ENCODE data around the gene ATG7.
A peak's percentile ranks its signal among the peaks of the same experiment; 100 is the strongest.

The ATG7 gene

DNA sequence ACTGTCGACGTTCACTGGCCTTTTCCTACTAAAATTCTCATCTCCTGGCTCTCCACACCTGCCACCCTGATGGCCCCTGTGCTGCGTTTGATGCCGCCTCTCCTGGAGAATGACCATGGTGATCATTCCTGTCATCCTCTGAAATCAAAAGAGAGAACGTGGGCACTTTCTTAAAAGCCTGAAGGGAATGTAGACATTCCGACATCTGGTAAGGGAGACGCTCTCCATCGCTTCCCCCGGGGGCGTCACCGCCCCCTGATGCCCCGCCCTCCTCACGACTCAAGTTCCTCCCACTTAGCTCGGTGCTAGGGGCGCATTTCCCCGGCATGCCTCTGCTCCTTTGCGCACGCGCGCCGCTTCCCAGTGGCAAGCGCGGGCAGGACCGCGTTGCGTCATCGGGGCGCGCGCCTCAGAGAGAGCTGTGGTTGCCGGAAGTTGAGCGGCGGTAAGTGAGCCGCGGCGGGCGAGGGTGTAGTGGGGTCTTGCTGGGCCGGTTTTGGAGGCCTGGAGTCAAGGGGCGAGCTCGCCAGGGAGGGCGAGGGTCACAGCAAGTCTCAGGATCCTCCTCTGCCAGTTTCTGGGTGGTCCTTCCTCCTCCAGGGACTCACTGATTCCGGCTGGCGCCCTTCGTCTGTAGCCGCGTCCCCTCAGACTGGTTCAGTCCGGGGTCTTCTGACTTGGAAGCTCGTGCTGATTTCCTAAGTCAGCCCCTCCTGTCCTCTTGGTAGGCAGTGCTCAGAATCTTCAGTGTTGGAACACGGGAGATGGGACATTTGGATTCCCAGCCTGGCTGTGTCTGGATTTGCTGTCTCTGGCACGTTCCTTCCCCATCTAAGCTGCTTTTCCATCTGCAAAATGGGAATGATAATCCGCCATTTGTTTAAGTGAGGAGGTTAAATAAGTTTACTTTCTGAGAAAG, at the start of gene ATG7:
Gene ATG7 (plus strand): TSS at position 412 of the 919 bp plus-strand sequence. CDS start 26,299 bp downstream, outside the sequence.
- DNase-seq, result peak; percentile 95

- DNase-seq, result no peak
These were observed 48.2 kb upstream of the ATG7 start for GRCh38 chr3:11224010-11224409.

- no peak for DNase-seq
These were observed 47.3 kb upstream of the ATG7 start for GRCh38 chr3:11224870-11225229.

DNA sequence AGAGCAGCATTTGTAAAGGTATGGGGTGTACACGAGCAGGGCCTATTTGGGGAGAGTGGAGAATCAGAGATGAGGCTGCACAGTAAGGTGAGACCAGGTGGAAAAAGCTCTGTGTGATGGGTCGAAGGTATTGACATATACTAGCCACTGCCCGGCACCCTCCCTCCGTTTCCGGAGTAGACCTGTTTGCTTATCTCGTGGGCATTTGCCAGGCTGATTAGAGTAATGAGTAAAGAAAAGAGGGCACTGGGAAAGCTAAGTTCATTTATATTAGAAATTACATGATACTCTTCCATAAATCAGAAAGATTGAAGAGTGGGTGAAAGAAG, 46.2 kb upstream of the ATG7 start:
- DNase-seq, result no peak

- no peak for DNase-seq
These were observed 44.2 kb upstream of the ATG7 start for GRCh38 chr3:11228041-11228440.

DNA sequence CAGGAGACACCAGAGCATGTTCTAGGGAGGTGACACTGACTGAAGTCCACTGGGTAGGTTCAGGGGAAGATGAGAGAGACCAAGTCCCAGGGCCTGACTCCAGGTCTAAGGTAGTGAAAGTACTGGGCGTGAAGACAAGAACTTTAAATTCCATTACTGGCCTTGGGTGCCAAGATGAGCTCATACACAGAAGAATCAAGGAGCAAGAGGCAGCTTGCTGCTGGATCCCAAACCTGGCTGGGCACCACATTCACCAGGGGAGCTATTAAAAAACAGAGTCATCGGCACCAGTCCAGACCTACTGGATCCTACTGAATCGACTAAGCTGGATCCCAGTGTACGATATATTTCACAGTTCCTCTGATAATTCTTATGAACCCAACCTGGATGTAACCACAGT, 42.1 kb upstream of the ATG7 start:
- DNase-seq, result no peak

DNA sequence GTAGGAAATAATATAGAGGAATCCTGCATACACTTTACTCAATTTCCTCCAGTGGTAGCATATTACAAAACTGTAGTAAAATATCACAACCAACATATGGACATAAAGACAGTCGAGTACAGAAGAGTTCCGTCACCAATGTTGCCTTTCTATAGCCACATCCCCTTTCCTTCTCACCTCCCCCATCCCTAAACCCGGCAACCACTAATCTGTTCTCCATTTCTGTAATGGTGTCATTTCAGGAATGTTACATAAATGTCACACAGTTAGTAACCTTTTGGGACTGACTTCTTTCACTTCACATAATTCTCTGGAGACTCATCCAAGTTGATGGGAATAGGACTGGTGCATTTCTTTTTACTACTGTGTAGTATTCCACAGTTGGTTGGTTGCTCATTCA, 41.4 kb upstream of the ATG7 start:
- DNase-seq, result no peak

- no peak for DNase-seq
These were observed 36.8 kb upstream of the ATG7 start for GRCh38 chr3:11235385-11235784.

GRCh38 chr3:11236588-11237461, 35.4 kb upstream of the ATG7 start:
- peak; percentile 23 for DNase-seq

GRCh38 chr3:11238060-11238459, 34.1 kb upstream of the ATG7 start:
- DNase-seq, result peak; percentile 53

- DNase-seq, result peak; percentile 79
These were observed 33.3 kb upstream of the ATG7 start for GRCh38 chr3:11238880-11239279.

- no peak for DNase-seq
These were observed 32.4 kb upstream of the ATG7 start for GRCh38 chr3:11239796-11240195.

GRCh38 chr3:11240496-11240895, 31.7 kb upstream of the ATG7 start:
- DNase-seq, result no peak

- DNase-seq, result no peak
These were observed 28.0 kb upstream of the ATG7 start for GRCh38 chr3:11244121-11244677.

GRCh38 chr3:11245276-11245675, 26.9 kb upstream of the ATG7 start:
- DNase-seq, result no peak

DNA sequence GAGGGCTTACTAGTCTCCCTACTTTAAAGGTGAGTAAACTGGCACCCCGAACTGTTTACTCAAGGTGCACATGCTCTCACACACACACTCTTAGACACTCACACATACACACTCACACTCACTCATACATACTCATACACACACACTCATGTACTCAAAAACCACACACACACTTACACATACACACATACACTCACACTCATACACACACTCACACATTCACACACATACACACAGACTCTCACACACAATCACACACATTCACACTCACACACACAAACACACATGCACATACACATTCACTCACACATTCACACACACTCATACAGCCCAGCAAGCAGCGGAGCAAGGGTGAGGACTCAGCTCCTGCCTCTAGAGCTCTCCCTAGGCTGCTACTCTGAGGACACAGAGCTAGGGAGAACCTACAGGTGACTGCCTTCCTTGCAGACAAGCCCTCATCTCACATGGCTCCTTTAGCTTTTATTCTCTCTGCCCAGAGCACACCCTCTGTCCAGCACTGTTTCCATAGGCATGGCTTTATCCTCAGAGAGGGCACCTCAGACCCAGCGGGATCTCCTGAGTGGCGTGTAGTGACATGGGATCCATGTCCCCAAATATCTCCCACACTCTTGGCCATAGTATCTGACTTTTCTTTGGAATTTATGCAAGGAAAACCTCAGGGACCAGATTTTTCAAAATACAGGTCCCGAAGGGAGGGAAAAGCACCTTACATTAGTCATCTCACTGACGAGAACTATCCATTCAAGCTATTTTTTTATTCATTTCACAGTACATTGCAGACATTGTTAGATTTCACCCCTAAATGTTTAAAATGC, 26.2 kb upstream of the ATG7 start:
- no peak for DNase-seq

GRCh38 chr3:11246663-11246970, 25.6 kb upstream of the ATG7 start:
- DNase-seq, result no peak

DNA sequence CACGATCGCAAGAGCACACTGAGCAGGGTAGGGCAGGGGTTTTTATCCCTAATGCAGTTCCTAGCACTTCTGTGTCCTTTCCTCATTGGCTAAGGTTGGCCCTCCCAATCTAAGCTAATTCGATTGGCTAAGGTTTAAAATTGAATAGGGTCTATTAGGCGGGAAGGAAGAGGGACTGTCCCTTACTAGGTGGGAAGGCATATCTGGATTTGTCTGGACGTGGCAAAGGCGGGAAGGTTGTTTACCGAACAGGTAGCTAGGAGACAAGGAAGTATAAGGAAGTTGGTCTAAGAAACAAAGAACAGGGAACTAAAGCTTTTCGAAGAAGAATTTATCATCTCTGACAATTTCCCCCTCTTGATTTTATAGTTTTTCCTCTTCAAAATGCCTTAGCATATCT, 24.8 kb upstream of the ATG7 start:
- no peak for DNase-seq

- DNase-seq, result no peak
These were observed 23.6 kb upstream of the ATG7 start for GRCh38 chr3:11248596-11248995.

GRCh38 chr3:11250902-11251806, 21.0 kb upstream of the ATG7 start:
- DNase-seq, result no peak

GRCh38 chr3:11251807-11252176, 20.4 kb upstream of the ATG7 start:
- no peak for DNase-seq

DNA sequence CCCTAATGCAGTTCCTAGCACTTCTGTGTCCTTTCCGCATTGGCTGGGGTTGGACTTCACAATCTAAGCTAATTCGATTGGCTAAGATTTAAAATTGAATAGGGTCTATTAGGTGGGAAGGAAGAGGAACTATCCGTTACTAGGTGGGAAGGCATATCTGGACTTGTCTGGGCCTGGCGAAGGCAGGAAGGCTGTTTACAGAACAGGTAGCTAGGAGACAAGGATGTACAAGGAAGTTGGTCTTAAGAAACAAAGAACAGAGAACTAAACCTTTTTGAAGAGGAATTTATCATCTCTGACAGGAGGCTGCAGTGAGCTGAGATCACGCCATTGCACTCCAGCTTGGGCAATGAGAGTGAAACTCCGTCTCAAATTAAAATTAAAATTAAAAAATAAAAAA, 17.3 kb upstream of the ATG7 start:
- no peak for DNase-seq

Data from amniotic stem cell (primary cell).